ENCODE data around the gene TEX19.

TEX19 gene

DNA sequence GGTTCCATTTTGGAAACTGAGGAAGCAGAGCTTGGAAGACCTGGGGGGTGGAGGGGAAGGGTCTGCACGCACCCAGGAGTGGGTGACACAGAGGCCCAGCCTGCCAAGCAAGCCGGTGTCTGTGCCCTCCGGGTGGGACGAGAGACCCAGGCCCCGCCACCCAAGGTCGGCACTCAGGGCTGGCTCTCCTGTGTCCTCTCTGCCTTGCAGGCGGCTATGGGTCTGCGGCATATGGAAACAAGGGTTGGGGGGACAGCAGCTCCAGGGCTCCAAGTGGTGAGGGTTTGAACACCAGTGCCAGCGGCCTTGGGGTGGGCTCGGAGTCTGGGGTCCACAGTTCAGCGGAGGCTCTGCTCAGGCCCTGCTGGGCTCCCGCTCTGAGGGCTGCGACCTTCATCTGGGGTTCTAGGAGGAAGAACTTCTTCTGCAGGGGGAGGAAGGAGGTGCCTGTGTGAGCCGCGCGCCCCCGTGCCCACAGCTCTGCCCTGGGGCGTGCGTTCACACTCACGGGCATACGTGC, 37.0 kb upstream of the TEX19 start:
- DNase-seq (ENCODE audit: low read depth) = no peak

DNA sequence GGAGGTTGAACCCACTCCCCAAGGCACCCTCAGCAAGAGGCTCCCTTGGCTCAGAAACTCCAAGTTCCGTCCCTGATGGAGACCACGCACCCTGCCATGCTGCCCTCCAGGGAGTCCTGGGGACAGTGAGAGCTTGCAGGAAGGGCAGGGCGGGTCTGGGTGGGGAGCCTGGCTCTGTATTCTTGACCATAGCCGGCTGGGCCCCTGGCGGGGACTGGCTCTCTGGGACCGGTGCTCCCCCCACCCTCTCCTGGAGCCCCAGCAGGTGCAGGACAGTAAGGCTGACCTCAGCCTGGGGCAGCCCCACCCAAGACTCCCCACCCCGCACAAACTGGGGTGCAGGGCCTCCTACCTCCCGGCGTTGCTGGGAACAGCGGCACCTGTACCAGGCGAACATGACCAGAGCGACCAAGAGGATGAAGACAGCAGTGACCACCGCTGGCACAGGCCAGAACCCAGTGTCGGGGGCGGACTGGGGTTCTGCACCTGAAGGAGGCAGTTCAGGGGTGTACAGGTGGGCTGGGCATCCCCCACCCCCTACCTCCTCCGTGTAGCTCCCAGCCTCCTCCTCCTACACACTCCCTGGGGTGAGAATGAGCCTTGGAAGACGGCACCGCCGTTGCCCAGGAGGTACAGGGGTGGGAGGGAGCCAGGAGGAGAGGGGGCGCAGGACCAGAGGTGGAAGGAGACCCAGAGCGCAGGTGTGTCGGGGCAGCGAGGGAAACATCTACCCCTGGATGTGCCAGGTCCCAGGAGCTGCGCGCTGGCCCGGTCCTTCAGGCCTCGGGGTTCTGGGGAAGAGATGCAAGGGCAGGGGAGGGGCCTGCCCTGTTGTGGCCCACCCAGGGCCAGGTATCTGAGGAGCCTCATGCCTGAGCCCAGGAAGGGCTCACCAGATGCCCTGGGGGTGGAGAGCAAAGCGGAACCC, 36.3 kb upstream of the TEX19 start:
- DNase-seq (ENCODE audit: low read depth) = no peak

DNA sequence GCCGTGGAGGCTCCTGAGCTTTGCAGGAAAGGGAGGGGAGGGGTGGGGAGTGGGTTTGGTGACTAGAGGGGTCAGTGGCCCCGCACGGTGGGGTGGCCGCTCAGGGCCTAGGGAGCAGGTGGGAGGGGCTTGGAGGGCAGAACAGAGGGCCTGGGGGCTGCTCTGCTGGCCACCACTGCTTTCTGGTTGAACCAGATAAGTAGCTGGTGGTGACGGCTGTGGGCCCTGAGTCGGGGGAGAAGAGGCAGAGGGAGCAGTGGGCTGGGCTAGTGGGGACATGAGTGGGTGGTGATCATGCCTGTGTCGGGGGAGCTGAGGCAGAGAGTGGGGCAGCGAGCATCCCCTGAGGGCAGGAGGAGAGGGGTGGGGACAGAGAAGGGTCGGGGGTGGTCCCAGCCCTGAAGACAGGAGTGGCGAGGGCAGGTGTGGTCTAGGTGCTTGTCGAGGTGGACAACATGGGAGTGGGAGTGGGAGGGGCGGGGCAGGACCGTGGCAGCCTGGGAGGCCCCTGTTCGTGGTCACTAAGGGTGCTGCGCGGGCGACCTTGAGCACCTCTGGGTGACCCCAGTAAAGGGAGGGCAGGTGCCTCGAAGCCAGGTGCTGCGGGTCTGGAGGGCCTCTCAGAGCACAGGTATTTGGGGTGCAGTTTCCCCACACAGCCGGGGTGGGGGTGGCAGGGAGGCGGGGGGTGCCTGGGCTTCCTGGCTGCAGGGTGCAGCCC, 35.4 kb upstream of the TEX19 start:
- no peak for DNase-seq (ENCODE audit: low read depth)

DNA sequence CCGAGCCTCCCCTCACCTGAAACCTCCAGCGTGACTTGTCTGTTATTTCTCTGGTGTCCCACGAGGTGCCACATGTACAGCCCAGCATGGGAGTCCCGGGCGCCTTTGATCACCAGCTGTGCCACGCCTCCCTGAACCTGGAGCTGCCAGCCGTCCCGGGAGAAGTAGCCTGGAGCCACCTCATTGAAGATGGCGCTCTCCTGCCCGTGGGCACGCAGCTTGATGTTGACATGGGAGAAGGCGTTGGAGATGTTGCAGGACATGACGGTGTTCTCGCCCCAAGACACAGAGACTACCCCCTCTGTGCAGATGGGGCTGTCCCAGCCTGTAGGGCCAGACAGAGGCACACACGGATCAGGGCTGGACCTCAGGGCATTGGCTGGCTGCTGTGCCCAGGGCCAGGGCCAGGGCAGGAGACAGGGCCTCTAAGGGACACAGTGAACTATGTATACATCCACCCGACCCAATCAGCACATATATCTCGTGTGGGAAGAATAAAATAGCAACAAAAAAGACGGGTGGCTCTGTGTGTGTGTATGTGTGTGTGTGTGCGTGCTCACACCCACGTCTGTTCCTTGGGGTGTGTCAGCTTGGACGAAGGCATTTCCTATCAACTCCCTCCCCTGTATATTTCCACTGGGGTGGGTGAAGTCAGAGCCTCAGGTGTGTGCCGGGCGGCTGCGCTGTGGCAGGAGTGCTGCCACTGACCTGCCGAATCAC, 34.3 kb upstream of the TEX19 start:
- DNase-seq (ENCODE audit: low read depth) = no peak

DNA sequence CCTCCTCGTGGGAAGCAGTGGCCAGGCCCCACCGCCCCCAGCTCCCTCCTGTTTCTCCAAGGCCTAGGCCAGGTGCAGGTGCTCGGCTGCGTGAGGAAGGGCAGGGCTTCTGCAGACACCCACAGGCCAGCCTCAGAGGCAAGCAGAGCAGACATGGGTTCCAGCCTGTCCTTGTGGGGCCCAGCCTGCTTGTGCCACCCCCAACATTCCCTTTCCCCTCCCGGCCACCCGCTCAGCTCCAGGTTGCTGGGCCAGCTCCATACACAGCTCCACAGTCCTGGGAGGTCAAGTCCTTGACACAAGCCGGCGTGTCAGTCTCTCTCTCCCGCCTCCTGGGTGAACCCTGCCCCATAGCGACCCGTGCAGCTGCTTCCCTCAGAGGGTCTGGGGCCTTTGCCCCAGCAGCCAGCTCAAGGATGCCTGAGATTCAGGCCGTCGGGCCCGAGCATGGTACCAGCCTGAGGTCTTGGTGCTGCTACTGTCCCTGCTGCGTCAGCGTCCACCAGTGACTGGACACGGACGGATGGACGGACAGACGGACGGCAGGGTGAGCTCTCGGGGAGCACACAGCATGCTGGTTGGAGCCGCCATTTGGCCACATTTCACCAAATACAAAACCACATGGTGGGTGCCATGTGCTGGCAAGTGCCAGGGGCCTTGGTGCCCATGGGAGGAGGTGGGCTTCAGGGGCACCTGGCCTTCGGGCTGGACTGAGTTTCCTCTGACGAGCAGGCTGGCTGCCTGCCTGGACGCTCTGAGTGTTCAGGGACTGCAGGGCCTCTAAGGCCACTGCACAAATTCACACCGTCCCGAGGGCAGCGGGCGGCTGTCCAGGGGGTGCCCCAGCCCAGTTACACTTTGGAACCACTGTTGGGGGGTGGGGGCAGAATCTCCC, 33.5 kb upstream of the TEX19 start:
- DNase-seq (ENCODE audit: low read depth) = no peak

DNA sequence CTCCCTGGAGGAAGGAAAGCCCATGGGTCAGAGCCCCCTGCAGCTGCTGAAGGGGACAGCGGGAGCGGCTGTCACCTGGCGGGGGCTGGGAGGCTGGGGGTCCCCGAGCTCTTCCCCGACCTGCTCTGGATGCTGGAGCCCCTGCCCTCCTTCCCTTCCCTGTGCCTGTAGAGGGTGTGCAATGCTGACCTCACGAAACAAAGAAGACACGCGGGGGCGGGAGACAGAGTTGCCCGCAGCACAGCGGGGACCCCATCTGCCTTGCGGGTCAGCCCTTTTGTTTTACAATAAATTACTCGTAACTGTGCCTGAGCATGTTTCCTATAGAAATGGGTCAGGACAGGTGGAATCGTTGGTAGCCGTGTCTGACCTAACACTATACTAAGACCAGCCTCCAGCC, 31.8 kb upstream of the TEX19 start:
- DNase-seq (ENCODE audit: low read depth) = no peak

DNA sequence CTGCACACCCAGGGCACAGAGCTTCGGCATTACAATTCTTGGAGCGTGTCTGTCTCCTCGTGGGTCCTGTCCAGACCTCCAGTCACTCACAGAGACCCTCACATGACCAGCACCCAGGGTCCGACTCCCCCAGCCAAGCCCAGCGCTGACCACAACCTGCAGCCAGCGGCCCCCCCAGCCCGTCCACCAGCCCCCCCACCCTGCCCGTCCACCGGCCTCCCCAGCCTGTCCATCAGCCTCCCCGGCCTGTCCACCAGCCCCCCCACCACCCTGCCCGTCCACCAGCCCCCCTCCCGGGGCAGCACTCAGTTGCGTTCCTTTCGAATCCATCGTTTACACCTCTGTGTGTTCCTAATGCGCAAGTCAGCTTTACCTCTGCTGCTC, 31.3 kb upstream of the TEX19 start:
- no peak for DNase-seq (ENCODE audit: low read depth)

DNA sequence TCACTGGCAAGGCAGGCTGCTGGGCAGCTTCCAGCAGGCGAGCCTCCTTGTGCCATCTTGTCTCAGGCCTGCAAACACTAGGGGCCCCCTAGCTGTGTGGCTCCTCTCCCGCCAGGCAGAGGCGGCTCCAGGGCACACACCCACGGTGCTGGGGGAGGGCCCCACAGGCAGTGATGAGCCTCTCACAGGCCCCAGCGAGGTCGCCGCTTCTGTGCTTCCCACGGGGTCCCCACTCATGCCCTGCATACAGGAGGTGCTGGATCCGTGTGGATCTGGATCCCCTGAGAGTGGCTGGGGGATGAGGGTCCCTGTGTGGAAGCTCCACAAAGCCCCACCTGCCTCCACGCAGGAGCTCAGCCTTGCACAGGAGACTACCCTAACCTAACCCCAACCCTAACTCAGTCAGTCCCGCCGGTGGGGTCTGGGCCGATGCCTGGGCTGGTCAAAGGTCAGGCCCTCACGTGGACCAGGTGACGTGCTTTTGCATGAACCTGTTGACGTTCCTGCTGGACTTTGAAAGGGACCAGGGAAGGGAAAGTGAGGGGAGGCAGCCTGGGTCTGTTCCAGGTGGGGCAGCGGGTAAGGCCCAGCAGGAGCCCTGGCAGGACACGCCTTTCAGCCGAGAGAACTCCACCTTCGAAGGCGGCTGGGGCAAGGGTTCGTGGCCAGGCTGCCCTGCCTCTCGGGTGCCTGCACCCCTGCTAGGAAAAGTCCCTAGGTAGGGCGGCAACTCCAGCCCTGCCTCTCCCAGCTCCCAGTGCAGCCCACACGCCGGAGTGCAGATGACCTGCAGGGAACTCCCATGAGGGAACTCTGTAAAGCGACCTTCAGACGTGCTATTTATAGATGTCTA, 30.7 kb upstream of the TEX19 start:
- no peak for DNase-seq (ENCODE audit: low read depth)

DNA sequence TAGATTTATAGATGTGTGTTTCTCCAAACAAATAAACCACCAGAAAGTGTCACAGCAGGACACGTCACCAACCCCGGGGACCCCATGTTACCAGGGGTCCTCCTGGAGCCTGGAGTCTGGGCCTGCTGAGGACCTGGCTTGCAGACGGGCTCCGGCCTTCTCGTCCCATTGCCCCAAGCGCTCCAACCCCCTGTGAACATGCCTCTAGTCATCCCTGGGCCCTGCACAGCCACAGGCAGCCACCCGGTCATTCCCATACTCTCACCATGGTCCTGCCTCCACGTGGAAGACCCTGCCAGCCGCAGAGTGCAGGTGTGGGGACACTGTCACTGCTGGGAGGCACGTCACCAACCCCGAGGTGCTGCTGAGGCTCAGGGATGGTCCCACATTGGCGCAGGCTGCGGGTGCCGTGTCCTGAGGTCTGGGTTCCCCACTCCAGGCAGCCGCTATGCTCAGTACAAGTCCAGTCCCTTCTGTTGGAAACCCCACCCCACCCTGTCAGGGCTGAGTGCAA, 30.0 kb upstream of the TEX19 start:
- DNase-seq (ENCODE audit: low read depth) = no peak

DNA sequence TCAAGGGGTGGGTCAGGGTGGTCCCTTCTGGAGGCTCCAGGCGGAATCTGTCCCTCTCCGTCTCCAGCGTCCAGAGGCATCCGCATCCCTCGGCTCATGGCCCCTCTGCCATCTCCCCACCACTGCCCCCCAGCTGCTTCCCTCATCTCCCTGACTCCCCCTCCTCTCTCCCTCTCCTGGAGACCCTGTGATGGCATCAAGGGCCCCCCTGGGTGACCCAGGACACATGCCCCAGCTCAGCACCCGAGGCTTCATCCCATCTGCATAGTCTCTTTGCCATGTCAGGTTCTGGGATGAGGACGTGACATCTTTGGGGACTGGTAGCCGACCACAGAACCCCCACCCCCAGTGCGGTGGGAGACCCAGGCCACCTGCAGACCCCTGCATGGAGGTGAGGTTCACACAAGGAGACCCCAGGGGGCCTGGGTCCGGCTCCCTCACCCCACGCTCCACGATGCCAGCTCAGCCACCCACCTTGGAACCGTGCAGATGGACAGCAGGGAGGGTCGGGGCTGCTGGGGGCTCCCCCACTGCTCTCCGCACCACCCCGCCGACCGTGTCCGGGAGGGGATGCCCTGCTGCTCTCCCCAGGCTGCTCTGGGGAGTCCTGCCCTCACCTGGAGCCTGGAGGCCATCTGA, 29.2 kb upstream of the TEX19 start:
- no peak for DNase-seq (ENCODE audit: low read depth)

DNA sequence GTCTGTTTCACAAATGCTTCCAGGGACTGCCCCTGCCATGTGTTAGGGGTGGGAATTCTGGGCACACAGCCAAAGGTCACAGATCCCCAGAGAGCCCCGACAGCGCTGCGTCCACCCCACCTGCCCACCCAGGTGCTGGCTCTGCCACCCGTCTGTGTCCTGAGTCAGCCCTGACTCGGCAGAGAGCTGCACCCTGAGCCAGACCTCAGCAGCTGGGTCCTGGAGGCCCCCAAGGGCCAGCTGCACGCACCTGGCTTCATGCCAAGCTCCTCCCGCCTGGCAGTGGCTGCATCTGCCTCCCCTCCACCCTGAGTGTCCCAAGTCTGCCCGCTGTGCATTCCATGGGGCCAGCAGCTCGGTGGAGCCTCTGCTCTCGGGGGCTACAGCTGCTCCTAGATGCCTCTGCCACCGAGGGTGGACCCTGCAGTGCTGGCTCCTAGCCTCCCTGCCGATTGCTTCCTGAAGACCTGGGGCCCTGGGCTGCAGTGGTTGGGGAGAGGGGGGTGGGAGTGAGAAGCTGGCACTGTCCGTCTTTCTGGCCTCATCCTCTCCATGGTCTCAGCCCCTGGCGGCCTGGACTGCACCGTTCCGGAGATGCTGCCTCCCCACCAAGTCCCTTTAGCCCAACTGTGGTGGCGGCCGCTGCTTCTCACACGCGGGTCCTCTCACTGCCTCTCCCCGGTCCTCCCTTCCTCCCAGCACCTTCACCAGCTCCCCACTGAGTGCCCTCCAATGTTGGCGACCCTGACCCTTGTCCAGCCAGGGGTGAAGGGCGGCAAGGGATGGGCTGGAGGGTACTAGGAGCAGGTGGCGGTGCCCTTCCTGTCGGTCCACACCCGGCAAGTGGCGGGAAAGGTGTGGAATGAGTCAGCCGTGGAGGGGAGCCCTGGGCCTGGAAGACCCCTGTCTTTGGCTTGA, 28.5 kb upstream of the TEX19 start:
- DNase-seq (ENCODE audit: low read depth) = peak; percentile 30

DNA sequence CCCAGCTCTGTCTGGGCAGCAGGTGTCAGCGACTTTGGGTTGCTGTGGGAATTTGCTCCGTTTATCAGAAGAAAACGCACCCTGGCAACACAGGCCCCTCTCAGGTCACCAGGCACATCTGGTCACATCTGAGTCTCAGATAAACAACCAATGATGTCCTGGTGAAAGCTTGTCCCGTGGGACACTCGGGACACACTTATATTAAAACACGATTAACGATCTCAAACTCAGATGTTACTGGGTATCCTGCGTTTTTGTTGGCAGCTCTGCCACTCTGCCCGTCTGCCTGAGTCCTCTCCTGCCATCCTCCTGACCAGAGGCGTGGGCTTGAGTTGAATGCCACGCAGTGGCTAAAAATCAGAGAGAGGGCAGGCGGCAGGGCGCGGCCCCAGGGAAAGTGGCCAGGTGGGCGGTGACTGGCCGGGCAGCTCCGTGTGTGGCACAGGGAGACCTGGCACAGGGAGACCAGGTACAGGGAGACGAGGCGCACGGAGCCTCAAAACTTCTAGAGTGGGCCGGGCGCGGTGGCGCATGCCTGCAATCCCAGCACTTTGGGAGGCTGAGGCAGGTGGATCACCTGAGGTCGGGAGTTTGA, 27.6 kb upstream of the TEX19 start:
- DNase-seq (ENCODE audit: low read depth) = no peak

DNA sequence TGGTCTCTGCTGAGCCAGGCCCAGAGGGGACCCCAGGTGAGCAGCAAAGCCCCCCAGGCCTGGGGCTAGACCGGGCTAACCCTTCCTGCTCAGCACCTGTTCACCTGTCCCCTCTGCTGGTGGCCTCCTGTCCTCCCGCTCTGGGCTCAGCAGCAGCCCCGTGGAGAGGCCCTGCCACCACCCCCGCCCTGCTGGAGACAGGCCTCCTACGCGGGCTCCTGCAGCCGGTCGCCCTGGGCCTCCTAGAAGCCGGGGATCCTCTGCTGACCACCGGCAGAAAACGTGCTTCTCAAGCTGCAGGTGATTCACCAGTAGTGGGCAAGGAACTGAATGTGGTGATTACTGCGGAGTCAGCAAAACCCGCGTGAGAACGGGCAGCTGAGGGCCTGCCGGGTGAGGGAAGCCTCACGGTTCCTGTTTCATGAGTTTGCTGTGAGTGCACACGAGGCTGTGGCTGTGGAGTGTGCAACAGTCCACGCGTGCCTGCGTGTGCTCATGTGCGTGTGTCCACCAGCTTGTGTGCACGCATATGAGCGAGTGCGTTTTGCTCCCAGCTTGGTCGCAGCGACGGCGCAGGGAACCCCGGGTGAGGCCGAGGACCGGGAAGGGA, 26.3 kb upstream of the TEX19 start:
- no peak for DNase-seq (ENCODE audit: low read depth)

DNA sequence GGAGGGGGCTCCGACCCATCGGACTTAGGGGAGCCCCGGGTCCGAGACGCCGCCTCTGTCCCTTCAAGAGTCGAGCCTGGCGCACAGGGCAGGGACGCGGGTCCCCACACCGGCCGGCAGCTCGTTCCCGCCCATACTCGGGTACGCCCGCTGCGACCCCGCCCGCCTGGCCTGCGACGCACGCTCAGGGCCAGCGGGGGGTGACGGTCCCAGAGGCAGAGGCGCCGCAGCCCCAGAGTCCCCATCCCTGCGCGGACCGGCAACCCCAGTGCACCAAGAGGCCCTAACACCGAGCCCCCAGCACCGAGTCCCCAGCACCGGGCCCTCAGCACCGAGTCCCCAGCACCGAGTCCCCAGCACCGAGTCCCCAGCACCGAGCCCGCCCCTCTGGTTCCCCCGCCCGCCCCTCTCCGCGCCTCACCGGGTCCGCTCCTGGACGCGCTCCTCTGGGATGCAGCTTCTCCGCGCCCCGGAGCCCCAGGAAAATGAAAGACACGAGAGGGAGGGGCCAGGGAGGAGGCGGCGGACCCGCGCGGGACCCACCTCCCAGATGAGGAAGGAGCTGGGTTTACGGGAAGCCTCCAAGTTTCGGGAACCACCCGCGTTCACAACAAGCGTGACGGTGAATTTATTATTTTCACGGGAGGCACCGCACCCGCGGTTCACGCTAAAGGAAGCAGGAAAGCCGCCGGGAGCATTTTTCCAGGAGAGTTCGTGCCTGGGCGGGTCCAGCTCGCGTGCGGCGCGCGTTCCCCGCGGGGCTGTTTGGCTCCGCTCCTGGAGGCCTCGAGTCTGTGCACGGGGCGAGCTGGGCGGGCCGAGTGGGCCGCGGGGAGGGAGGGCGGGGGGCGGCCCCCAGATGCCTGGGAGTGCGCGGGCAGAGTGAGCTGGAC, 25.5 kb upstream of the TEX19 start, which contains the start of gene SECTM1:
TSS of gene SECTM1 (minus strand) at position 488 of the 893 bp plus-strand sequence. CDS start 6,526 bp downstream, outside the sequence.
- no peak for DNase-seq (ENCODE audit: low read depth)

DNA sequence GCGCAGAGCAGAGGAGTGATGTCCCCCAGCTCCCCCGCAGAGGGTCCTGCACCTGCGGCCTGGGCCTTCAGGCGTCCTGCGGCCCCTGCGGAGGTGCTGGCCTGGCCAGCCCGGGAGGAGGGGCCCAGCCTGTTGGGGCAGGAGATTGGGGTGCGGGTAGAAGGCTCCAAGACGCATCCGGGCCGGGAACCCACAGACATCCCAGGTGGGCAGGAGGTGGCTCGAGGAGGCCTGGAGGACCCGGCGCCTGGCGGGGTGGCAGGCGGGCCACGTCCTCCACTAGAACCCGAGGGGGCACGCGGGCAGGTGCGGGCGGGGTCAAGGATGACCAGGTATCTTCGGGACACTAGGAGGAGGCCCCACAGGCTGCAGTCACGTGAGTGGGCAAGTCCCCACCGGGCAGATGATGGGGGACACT, 24.8 kb upstream of the TEX19 start:
- DNase-seq (ENCODE audit: low read depth) = no peak

DNA sequence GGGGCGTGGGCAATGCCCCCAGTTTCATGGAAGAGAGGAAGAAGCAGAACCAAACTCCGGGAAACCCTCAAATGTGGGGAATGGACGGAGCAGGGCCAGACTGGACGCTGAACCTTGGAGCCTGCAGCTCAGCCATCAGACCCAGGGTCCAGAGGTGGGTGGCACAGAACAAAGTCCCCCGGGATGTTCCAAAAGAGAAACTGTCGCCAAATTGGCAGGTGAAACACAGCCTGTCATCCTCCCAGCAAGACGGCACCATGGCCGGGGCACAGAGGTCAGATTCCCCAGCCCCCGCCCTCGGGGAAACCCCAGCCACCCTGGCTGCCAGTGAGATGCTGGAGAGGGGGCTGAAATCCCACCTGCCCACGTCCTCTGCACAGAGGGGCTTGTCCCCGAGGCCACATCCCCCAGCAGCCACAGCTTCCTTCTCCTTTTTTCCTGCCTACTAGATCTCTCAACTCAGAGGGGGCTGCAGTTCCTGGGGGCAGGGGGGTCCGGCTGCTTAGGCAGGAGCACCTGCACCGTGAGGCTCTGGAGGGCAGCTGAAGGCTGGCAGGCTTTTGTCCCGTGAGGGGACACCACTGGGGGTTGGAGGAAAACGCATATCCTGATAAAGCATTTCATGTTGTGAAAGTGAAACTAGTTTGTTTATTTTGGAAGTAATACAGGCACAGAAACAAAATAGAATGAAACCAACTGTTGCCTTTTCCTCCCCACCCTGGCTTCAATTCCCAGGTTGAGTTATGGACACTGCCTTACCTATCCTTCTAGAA, 24.2 kb upstream of the TEX19 start:
- DNase-seq (ENCODE audit: low read depth) = no peak

Data from fibroblast of the conjunctiva (primary cell).